ENCODE measurements around the gene TVP23C.
"Not testable (repeated sequence)": the region's sequence is repeated elsewhere in the genome, so short reads cannot be mapped to it uniquely, and the experiment has no call there.

TVP23C gene

GRCh38 chr17:15563375-15563857 lies at the start of gene TVP23C:
TVP23C (minus strand) TSS chr17:15563483; CDS start chr17:15563448, 35 bp downstream.
- DNase-seq, result peak; percentile 90

DNA sequence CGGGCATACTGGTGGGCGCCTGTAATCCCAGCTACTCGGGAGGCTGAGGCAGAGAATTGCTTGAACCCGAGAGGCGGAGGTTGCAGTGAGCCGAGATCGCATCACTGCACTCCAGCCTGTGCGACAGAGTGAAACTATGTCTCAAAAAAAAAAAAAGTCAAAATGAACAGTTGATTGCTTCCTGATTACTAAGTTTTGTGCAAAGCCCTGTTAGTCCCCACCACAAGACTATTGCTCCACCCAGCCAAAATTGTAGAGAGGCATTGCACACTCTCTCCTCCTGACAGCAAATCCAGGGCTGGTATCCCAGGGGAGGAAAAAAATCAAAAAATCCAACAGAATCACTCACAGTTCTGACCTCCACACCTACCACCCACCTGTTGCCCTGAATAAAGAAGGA lies 29.7 kb upstream of the TVP23C start:
- DNase-seq, result peak; percentile 29

GRCh38 chr17:15591986-15592385 lies 28.7 kb upstream of the TVP23C start:
- DNase-seq, result not testable (repeated sequence)

GRCh38 chr17:15590844-15591243 lies 27.6 kb upstream of the TVP23C start:
- DNase-seq, result not testable (repeated sequence)

GRCh38 chr17:15589544-15590536 lies 26.6 kb upstream of the TVP23C start:
- DNase-seq, result peak; percentile 54

GRCh38 chr17:15588017-15588416 lies 24.7 kb upstream of the TVP23C start:
- DNase-seq, result not testable (repeated sequence)

GRCh38 chr17:15583313-15583712 lies 20.0 kb upstream of the TVP23C start:
- not testable (repeated sequence) for DNase-seq

- DNase-seq, result not testable (repeated sequence)
These were observed 18.2 kb upstream of the TVP23C start for GRCh38 chr17:15581462-15581861.

DNA sequence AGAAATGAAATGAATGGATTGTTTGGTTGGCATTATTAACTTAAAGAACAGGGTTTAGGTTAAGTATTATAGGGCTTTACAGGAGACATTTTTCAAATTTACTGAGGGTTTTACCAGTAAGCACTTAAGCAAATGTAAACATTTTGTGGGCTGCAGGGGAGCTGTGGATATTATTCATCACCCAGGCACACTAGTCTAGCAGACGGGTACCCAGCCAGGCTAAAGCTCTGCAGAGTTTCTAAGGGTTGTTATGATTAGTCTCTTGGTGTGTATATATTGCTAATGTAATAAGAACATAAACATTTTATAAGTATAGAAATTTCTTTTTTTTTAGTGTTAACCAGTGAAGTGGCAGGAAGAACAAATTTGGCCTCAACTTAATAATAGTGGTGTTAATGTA lies 13.6 kb upstream of the TVP23C start:
- not testable (repeated sequence) for DNase-seq

DNA sequence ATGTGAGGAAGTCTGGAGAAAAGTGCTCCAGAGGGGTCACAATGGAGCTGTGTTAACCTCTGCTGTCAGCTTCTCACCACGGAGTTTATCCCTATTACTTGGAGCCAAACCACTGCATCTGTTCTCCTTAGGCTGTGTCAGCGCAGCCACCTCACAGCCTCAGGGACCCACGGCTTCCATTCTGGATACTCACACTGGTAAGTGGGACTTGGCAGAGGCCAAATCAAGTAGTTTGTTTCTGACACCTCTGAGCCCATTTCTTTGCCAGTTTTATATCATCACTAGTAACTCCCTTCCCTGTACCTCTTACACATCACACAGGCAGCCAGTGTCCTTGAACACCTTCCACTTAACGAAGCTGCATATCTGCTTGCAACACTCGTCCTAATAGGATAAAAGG lies 11.4 kb upstream of the TVP23C start:
- DNase-seq, result not testable (repeated sequence)

DNA sequence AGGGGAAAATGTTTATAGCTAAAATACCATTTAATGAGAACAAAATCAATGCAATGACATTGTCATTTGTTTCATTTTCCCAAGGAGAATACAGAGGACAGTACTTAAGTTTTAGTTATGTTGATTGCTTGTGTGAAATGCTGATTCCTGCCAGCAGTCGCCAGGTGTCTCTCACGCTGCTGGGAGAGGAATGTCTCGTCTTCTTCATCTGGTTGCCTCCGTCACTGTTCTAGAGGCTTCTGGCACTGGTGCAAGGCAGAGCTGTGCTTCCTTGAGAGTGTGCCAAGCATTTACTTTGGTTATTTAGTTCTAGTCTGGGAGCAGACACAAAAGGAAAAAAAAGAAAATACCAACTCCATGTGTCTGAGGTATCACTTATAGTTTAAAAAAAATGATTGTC lies 10.6 kb upstream of the TVP23C start:
- not testable (repeated sequence) for DNase-seq

DNA sequence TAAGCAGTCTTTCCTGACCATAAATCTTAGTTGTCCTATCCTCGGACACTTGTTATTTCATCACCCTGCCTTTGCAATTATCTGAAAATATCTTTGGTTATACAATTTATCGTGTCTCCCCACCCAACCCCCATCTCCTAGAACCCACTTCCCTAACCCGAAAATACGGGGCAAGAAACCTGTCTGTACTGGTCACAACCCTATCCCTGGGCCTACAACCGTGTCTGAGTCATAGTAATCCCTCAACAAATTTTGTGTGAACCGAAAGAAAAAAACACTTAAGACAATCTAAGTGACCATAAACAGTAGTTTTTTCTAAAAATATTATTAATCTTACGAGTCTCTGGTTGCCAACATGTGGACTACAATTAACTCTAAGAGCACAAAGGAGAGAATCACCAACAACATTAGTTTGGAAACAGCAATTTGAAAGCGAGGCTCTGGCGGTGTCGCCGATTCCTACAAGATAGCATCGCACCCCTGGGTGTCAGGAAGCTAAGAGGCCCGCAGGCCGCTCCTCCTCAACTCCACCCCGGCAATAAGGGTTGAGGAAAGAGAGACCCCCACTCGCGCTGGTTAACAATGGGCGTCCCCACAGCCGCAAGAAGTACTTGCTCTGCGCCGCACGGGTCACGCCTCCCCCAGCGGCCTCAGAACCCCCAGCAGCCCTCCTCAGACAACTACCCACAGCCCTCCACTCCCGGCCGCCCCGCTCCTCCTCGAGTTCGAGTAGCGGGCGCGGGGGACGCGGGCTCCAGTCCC lies 489 bp downstream of the TVP23C start:
- peak; percentile 10 for DNase-seq

DNA sequence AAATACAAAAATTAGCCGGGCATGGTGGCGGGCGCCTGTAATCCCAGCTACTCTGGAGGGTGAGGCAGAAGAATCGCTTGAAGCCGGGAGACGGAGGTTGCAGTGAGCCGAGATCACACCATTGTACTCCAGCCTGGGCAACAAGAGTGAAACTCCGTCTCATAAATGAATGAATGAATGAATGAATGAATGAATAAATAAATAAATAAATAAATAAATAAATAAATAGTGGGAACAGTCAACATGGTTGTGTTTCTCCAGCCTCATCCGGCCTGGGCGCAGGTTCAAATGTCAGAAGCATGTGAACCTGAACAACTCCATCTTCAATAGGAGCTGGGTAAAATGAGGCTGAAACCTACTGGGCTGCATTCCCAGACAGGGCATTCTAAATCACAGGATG lies 1.8 kb downstream of the TVP23C start:
- not testable (repeated sequence) for DNase-seq

DNA sequence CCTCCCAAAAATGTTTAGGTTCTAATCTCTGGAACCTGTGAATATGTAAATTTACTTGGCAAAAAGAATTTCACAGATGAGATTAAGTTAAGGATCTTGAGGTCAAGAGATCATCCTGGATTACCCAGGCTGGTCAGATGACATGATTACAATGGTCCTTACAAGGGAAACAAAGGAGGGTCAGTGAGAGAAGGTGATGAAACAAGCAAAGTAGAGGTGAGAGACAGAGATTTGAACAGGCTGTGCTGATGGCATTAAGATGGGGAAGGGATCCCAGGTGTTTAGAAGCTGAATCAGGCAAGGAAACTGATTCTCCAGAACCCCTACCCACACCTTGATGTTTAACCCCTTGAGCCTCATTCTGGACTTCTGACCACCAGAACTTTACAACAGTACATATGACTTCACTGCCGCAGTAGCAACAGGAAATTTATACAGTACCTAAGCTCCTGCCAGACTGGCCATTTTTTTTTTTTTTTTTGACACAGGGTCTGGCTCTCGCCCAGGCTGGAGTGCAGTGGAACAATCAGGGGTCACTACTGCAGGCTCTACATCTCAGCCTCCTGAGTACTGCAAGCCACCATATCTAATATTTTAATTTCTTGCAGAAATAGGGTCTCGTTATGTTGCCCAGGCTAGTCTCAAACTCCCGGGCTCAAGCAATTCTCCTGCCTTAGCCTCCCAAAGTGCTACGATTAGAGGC lies 4.7 kb downstream of the TVP23C start:
- not testable (repeated sequence) for DNase-seq

DNA sequence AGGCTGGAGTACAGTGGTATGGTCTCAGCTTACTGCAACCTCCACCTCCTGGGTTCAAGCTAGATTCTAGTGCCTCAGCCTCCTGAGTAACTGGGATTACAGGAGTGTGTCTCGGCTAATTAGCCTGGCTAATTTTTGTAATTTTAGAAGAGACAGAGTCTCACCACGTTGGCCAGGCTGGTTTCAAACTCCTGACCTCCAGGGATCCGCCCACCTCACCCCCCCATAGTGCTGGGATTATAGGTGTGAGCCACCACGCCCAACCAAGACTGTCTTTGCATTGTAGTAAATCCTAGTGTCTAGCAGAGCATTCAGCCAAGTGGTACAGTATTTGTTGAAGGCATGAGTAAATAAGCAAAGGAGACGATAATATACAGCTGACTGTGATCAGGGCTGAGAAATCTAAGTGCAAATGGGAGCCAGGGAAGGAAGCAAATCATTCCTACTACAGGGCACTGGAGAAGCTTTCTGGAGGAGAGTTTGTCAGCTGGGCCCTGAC lies 5.9 kb downstream of the TVP23C start:
- not testable (repeated sequence) for DNase-seq

DNA sequence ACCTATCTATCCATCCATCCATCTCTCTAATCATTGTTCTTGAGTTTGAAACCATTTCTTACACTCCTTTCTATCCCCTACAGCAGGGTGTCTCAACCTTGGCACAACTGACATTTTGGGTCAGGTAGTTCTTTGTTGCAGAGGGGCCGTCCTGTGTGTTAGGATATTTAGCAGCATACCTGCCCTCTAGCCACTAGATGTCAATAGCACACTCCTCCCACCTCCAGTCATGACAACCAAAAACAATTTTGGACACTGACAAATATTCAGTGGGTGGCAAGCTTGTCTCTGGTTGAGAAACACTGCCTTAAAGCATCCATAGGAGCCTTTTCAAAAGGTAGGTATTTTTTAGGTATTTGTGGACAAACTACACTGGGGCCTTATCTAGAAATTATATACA lies 10.4 kb downstream of the TVP23C start:
- not testable (repeated sequence) for DNase-seq

DNA sequence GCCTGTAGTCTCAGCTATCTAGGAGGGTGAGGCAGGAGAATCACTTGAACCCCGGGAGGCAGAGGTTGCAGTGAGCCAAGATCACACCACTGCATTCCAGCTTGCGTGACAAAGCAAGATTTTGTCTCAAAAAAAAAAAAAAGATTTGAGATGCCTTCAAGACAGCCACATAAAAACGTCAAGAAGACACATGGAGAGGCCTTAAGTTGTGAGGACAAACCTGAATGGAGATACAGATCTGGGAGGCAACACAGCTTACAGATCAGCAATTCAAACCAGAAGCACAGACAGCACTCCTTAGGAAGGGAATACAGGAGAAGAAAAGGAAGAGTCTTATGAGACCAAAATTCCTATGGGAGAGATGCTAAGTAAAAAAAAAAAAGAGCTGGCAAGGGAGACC lies 13.7 kb downstream of the TVP23C start:
- DNase-seq, result not testable (repeated sequence)

DNA sequence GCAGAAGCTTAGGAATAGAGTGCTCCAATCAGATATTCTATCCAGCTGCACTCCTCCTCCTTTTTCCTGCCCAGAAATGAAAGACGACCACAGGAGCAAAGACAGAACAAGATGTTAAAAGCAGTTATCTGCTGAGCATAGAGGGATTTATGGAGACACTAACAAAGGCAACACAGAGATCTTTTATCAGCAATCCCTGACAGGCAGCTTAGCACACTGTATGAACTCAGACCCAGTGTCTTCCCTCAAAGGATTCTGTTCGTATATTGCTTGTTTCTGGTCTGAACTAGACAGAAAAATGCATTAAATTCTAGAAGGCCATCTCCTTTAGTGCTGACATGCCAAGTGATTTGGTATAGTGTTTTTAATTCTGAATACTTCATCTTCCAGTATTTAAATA lies 16.7 kb downstream of the TVP23C start:
- not testable (repeated sequence) for DNase-seq

GRCh38 chr17:15540371-15541219 lies 22.7 kb downstream of the TVP23C start:
- DNase-seq, result not testable (repeated sequence)

DNA sequence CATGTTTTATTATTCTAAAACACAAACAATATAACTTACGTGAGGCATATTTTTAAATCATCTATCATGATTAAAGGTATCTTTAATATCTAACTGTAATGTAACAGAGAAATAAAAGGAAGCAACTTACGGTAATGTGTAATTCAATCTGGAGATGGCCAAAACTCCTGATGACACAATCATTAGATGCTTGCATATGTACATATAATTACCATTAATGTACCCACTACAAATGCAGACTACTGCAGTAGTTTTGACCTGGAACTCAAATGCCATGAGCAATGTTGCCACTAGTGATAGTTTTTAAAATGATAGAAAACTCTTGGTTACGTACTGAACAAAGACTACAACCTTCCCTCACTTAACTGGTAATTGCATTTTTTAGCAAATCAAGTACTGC lies 30.2 kb downstream of the TVP23C start:
- not testable (repeated sequence) for DNase-seq

Data from hematopoietic multipotent progenitor cell treated with erythropoietin and hydrocortisone succinate and interleukin-3 and kit ligand, for 4 days (in vitro differentiated cells).